HepG2 (cell line): ENCODE data around the gene TAF8. TPM values are rescaled to one million over a fixed set of nuclear protein-coding genes. Genes with fewer than 3 reads are reported as not detected.

Experiments used
- ARID2 ChIP-seq: sonication (generic); formaldehyde crosslinking; IDR thresholded peaks from 2 replicates; pipeline ENCODE4 v1.8.1; 2022; ENCODE audit warnings: mild to moderate bottlenecking, missing genetic modification reagents, borderline replicate concordance
- ATRX ChIP-seq: sonication (generic); formaldehyde crosslinking; IDR thresholded peaks from 2 replicates; pipeline ENCODE4 v1.4.0; 2020; ENCODE audit warnings: missing genetic modification reagents, borderline replicate concordance
- CHCHD3 ChIP-seq: sonication (generic); formaldehyde crosslinking; IDR thresholded peaks from 2 replicates; pipeline ENCODE4 v1.8.0; 2022; ENCODE audit warnings: mild to moderate bottlenecking, missing genetic modification reagents, moderate library complexity
- MED1 ChIP-seq: sonication (generic); formaldehyde crosslinking; IDR thresholded peaks from 2 replicates; pipeline ENCODE4 v1.4.0; 2020; ENCODE audit warnings: missing genetic modification reagents
- NR2C2 ChIP-seq: sonication (generic); formaldehyde crosslinking; IDR thresholded peaks from 2 replicates; pipeline ENCODE4 v1.4.0; 2020; ENCODE audit warnings: missing genetic modification reagents, mild to moderate bottlenecking, moderate library complexity, borderline replicate concordance
- POLR2G ChIP-seq: fragments of 200-400 bp; formaldehyde crosslinking; IDR thresholded peaks from 2 replicates; pipeline ENCODE4 v1.6.1; 2018; ENCODE audit warnings: mild to moderate bottlenecking, low read depth, low read length, moderate library complexity
- REPIN1 ChIP-seq: sonication (generic); formaldehyde crosslinking; IDR thresholded peaks from 2 replicates; pipeline ENCODE4 v1.8.0; 2022; ENCODE audit warnings: missing genetic modification reagents, low read depth, mild to moderate bottlenecking, borderline replicate concordance
- RFX5 ChIP-seq: IDR thresholded peaks from 2 replicates; pipeline ENCODE4 v1.6.1; 2011; ENCODE audit warnings: low read depth, low read length, improper control_type of control experiment
- SATB2 ChIP-seq: sonication (generic); formaldehyde crosslinking; IDR thresholded peaks from 2 replicates; pipeline ENCODE4 v1.5.0; 2020; ENCODE audit warnings: missing genetic modification reagents
- SIN3A ChIP-seq: IDR thresholded peaks from 2 replicates; pipeline ENCODE4 v1.6.1; 2011; ENCODE audit warnings: low read depth, mild to moderate bottlenecking, control low read depth, low read length, borderline replicate concordance
- SP1 ChIP-seq, 2 experiments: fragments of 450-650 bp in 1 of 2; sonication (generic) in 1 of 2; formaldehyde crosslinking in 1 of 2; IDR thresholded peaks; 2 replicates each; pipeline versions ENCODE4 v1.4.0 to v1.6.1; 2016 to 2020; ENCODE audit warnings: missing genetic modification reagents in 1 of 2
- SRSF9 ChIP-seq: fragments of 200-400 bp; formaldehyde crosslinking; IDR thresholded peaks from 2 replicates; pipeline ENCODE4 v1.6.1; 2018; ENCODE audit warnings: borderline replicate concordance, mild to moderate bottlenecking, low read depth, low read length; ENCODE audit not compliant: insufficient read depth, poor library complexity, severe bottlenecking
- ZNF670 ChIP-seq: sonication (generic); formaldehyde crosslinking; IDR thresholded peaks from 2 replicates; pipeline ENCODE4 v1.8.0; 2022; ENCODE audit warnings: mild to moderate bottlenecking, missing genetic modification reagents, borderline replicate concordance
- ZNF737 ChIP-seq: sonication (generic); formaldehyde crosslinking; IDR thresholded peaks from 2 replicates; pipeline ENCODE4 v1.5.0; 2020; ENCODE audit warnings: missing genetic modification reagents, mild to moderate bottlenecking, borderline replicate concordance
- ZNF841 ChIP-seq: sonication (generic); formaldehyde crosslinking; IDR thresholded peaks from 2 replicates; pipeline ENCODE4 v1.8.1; 2023; ENCODE audit warnings: missing genetic modification reagents, borderline replicate concordance
- polyA plus RNA-seq, 8 experiments: library from polyadenylated mRNA; depleted of rRNA in 3 of 8; stranded (reverse) in 7 of 8; unstranded in 1 of 8; fragments of >200 nt; fragmentation: Illumina TruSeq in 4 of 8; extraction: Trizol in 4 of 8; gene quantifications; 2 replicates each; pipeline versions ENCODE4 v1.2.1 to v1.2.3, GENCODE V29; 2011 to 2016; ENCODE audit warnings: low read depth in 4 of 8, missing spikeins in 1 of 8, mixed read lengths in 1 of 8; ENCODE audit not compliant: insufficient read depth in 1 of 8
- total RNA-seq, 5 experiments: library from RNA; depleted of rRNA; stranded (reverse); fragments of >200 nt; fragmentation: Illumina TruSeq; extraction: Trizol; gene quantifications; 2 replicates each; pipeline ENCODE4 v1.2.3, GENCODE V29; 2016; ENCODE audit warnings: low read depth in 1 of 5
- TF ChIP-seq, protein P1 (sequence below): sonication (generic); formaldehyde crosslinking; conservative IDR thresholded peaks from 2 replicates; pipeline ENCODE4 v1.4.0; 2020; ENCODE audit warnings: missing genetic modification reagents
- TF ChIP-seq, protein P2 (sequence below): conservative IDR thresholded peaks from 2 replicates; pipeline ENCODE4 v1.6.1; 2018; ENCODE audit warnings: missing genetic modification reagents
- TF ChIP-seq, protein P3 (sequence below): sonication (generic); formaldehyde crosslinking; IDR thresholded peaks from 2 replicates; pipeline ENCODE4 v1.5.0; 2020; ENCODE audit warnings: mild to moderate bottlenecking, missing genetic modification reagents, moderate library complexity
- TF ChIP-seq, protein P4 (sequence below): sonication (generic); formaldehyde crosslinking; IDR thresholded peaks from 2 replicates; pipeline ENCODE4 v1.4.0; 2020; ENCODE audit warnings: missing genetic modification reagents
- TF ChIP-seq, protein P5 (sequence below): sonication (generic); formaldehyde crosslinking; IDR thresholded peaks from 2 replicates; pipeline ENCODE4 v1.5.1; 2020; ENCODE audit warnings: mild to moderate bottlenecking, missing genetic modification reagents, borderline replicate concordance

Gene TAF8
- total and polyA plus RNA-seq, 2 of the 13 experiments (the other 11 are each of a cell fraction or from before 2014, with no cell fraction given), result 25.2 to 25.8 TPM

DNA sequence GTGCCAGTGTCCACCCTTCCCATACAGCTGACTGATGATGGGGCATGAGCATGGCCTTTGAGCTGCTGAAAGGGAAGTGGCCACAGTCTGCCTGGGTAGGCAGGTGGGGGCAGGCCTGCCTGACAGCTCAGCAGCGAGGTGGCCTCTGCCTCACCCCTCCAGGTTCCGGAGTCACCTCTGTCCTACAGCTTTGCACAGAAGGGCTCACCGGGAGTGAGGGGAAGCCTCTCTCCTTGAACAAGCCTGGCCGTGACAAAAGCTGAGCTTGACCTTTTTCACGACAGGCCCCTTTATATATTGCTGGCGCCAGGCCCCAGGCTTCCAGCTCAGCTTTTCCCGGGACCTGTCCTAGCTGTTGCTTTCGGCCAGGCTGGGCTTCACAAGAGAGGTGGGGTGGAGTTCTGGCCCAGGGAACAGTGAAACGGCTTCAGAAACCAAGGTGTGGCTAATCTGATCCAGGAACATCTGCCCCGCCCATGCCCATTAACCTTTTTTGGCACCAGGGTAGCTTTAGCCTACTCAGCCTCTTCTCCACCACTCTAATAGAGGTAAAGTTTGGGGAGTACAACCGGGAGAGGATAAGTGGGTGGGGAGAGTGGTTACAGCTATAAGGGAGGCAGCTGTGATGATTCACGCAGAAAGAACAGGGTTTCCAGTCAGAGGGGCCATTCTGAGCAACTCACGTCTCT lies 49.2 kb downstream of the TAF8 start (continued):
- TF ChIP-seq, protein P1, sequence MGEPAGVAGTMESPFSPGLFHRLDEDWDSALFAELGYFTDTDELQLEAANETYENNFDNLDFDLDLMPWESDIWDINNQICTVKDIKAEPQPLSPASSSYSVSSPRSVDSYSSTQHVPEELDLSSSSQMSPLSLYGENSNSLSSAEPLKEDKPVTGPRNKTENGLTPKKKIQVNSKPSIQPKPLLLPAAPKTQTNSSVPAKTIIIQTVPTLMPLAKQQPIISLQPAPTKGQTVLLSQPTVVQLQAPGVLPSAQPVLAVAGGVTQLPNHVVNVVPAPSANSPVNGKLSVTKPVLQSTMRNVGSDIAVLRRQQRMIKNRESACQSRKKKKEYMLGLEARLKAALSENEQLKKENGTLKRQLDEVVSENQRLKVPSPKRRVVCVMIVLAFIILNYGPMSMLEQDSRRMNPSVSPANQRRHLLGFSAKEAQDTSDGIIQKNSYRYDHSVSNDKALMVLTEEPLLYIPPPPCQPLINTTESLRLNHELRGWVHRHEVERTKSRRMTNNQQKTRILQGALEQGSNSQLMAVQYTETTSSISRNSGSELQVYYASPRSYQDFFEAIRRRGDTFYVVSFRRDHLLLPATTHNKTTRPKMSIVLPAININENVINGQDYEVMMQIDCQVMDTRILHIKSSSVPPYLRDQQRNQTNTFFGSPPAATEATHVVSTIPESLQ (CRISPR knock-in tag), result no peak
- TF ChIP-seq SRSF9, result no peak
- TF ChIP-seq, protein P2, sequence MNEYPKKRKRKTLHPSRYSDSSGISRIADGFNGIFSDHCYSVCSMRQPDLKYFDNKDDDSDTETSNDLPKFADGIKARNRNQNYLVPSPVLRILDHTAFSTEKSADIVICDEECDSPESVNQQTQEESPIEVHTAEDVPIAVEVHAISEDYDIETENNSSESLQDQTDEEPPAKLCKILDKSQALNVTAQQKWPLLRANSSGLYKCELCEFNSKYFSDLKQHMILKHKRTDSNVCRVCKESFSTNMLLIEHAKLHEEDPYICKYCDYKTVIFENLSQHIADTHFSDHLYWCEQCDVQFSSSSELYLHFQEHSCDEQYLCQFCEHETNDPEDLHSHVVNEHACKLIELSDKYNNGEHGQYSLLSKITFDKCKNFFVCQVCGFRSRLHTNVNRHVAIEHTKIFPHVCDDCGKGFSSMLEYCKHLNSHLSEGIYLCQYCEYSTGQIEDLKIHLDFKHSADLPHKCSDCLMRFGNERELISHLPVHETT (CRISPR knock-in tag), result no peak; the same call in 1 of the 2 replicates
- peak; percentile 61 for TF ChIP-seq MED1 (CRISPR knock-in tag)
- TF ChIP-seq SATB2, result no peak
- no peak for TF ChIP-seq SP1 (IDR thresholded peaks at IDR 0.05)
- no peak; the same call in 1 of the 2 replicates for TF ChIP-seq SP1 (CRISPR knock-in tag; IDR thresholded peaks at IDR 0.05)
- TF ChIP-seq POLR2G, result 0 out of 2 replicates have a peak, but pooled peaks have one; percentile 33
- 0 out of 2 replicates have a peak, but pooled peaks have one; percentile 11 for TF ChIP-seq NR2C2 (CRISPR knock-in tag)
- no peak for TF ChIP-seq ATRX (CRISPR knock-in tag)
- TF ChIP-seq SIN3A, result no peak
- TF ChIP-seq, protein P3, sequence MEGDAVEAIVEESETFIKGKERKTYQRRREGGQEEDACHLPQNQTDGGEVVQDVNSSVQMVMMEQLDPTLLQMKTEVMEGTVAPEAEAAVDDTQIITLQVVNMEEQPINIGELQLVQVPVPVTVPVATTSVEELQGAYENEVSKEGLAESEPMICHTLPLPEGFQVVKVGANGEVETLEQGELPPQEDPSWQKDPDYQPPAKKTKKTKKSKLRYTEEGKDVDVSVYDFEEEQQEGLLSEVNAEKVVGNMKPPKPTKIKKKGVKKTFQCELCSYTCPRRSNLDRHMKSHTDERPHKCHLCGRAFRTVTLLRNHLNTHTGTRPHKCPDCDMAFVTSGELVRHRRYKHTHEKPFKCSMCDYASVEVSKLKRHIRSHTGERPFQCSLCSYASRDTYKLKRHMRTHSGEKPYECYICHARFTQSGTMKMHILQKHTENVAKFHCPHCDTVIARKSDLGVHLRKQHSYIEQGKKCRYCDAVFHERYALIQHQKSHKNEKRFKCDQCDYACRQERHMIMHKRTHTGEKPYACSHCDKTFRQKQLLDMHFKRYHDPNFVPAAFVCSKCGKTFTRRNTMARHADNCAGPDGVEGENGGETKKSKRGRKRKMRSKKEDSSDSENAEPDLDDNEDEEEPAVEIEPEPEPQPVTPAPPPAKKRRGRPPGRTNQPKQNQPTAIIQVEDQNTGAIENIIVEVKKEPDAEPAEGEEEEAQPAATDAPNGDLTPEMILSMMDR (CRISPR knock-in tag), result peak; percentile 52
- TF ChIP-seq, protein P4, sequence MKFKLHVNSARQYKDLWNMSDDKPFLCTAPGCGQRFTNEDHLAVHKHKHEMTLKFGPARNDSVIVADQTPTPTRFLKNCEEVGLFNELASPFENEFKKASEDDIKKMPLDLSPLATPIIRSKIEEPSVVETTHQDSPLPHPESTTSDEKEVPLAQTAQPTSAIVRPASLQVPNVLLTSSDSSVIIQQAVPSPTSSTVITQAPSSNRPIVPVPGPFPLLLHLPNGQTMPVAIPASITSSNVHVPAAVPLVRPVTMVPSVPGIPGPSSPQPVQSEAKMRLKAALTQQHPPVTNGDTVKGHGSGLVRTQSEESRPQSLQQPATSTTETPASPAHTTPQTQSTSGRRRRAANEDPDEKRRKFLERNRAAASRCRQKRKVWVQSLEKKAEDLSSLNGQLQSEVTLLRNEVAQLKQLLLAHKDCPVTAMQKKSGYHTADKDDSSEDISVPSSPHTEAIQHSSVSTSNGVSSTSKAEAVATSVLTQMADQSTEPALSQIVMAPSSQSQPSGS (CRISPR knock-in tag), result no peak
- TF ChIP-seq CHCHD3, result no peak
- no peak for TF ChIP-seq ARID2 (CRISPR knock-in tag)
- no peak for TF ChIP-seq RFX5
- TF ChIP-seq, protein P5, sequence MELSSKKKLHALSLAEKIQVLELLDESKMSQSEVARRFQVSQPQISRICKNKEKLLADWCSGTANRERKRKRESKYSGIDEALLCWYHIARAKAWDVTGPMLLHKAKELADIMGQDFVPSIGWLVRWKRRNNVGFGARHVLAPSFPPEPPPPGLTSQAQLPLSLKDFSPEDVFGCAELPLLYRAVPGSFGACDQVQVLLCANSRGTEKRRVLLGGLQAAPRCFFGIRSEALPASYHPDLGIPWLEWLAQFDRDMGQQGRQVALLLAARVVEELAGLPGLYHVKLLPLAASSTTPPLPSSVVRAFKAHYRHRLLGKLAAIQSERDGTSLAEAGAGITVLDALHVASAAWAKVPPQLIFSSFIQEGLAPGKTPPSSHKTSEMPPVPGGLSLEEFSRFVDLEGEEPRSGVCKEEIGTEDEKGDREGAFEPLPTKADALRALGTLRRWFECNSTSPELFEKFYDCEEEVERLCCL (CRISPR knock-in tag), result no peak
- 0 out of 2 replicates have a peak, but pooled peaks have one; percentile 11 for TF ChIP-seq ZNF737
- TF ChIP-seq ZNF670, result 0 out of 2 replicates have a peak, but pooled peaks have one; percentile 7
- no peak for TF ChIP-seq ZNF841 (CRISPR knock-in tag)
- TF ChIP-seq REPIN1 (CRISPR knock-in tag), result no peak
